GM18508 (cell line): ENCODE data around the gene TRUB1.
"Not testable (repeated sequence)": the region's sequence is repeated elsewhere in the genome, so short reads cannot be mapped to it uniquely, and the experiment has no call there.

Experiments
- ATAC-seq: cut with Tn5 transposase; IDR thresholded peaks from one replicate; pipeline ENCODE4 v1.9.1; 2021; ENCODE audit warnings: moderate number of reproducible peaks; ENCODE audit not compliant: insufficient read depth, unreplicated experiment

TRUB1 gene

GRCh38 chr10:114922003-114922402 lies 16.0 kb upstream of the TRUB1 start:
- ATAC-seq: no peak

- ATAC-seq: no peak
Measured at GRCh38 chr10:114923551-114923950, 14.4 kb upstream of the TRUB1 start.

GRCh38 chr10:114925587-114926586 lies 12.1 kb upstream of the TRUB1 start:
- ATAC-seq: peak; percentile 87

- no peak for ATAC-seq
Measured at GRCh38 chr10:114928818-114929217, 9.2 kb upstream of the TRUB1 start.

- ATAC-seq: no peak
Measured at GRCh38 chr10:114930320-114930719, 7.7 kb upstream of the TRUB1 start.

GRCh38 chr10:114931072-114931679 lies 6.8 kb upstream of the TRUB1 start:
- ATAC-seq: no peak

GRCh38 chr10:114932225-114932624 lies 5.8 kb upstream of the TRUB1 start:
- no peak for ATAC-seq

GRCh38 chr10:114932945-114933344 lies 5.0 kb upstream of the TRUB1 start:
- no peak for ATAC-seq

- ATAC-seq: no peak
Measured at GRCh38 chr10:114933588-114933987, 4.4 kb upstream of the TRUB1 start.

- ATAC-seq: not testable (repeated sequence)
Measured at GRCh38 chr10:114933995-114934394, 4.0 kb upstream of the TRUB1 start.

- no peak for ATAC-seq
Measured at GRCh38 chr10:114938856-114939193, 830 bp downstream of the TRUB1 start.

- ATAC-seq: no peak
Measured at GRCh38 chr10:114940735-114941134, 2.7 kb downstream of the TRUB1 start.

GRCh38 chr10:114943000-114943399 lies 5.0 kb downstream of the TRUB1 start:
- no peak for ATAC-seq

GRCh38 chr10:114953047-114953446 lies 15.1 kb downstream of the TRUB1 start:
- ATAC-seq: no peak

GRCh38 chr10:114955984-114956383 lies 18.0 kb downstream of the TRUB1 start:
- ATAC-seq: no peak

- ATAC-seq: no peak
Measured at GRCh38 chr10:114956466-114956865, 18.5 kb downstream of the TRUB1 start.

- no peak for ATAC-seq
Measured at GRCh38 chr10:114957122-114957521, 19.1 kb downstream of the TRUB1 start.

GRCh38 chr10:114957673-114958072 lies 19.7 kb downstream of the TRUB1 start:
- ATAC-seq: no peak

- ATAC-seq: no peak
Measured at GRCh38 chr10:114962441-114962840, 24.4 kb downstream of the TRUB1 start.

GRCh38 chr10:114963908-114964307 lies 25.9 kb downstream of the TRUB1 start:
- ATAC-seq: no peak

GRCh38 chr10:114967071-114967470 lies 29.1 kb downstream of the TRUB1 start:
- ATAC-seq: no peak

- ATAC-seq: no peak
Measured at GRCh38 chr10:114970515-114970914, 32.5 kb downstream of the TRUB1 start.
